Islet of Langerhans (tissue), 1 donor: ENCODE measurements around the gene GPR21.

ENCODE experiments used
- FAIRE-seq: peaks from one replicate; lab custom pipeline; 2011; peaks lifted over from hg19 to GRCh38; lab: Jason Lieb, UNC

Gene GPR21

GRCh38 chr9:123033352-123033751, at the start of gene GPR21:
Gene GPR21, plus strand, starts transcription at chr9:123033667. Its CDS starts 900 bp downstream, at chr9:123034567.
- FAIRE-seq = no peak

DNA sequence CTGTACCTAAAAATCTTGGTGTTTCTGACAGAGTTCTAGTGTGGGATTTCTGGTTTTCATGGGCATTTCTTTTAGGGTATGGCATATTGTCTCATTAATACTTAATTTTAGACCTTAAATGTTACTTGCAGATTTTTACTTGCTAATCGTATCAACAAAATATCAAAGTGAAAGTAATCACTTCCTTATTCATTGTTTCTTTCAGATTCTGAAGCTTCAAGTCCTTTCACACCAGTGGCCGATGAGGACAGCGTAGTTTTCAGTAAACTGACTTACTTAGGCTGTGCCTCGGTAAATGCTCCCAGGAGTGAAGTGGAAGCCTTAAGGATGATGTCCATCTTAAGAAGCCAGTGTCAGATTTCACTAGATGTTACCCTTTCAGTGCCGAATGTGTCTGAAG, 47.5 kb upstream of the GPR21 start:
- no peak for FAIRE-seq

GRCh38 chr9:122988141-122988540, 45.3 kb upstream of the GPR21 start:
- no peak for FAIRE-seq

- FAIRE-seq = no peak
These were observed 44.4 kb upstream of the GPR21 start for GRCh38 chr9:122988920-122989621.

DNA sequence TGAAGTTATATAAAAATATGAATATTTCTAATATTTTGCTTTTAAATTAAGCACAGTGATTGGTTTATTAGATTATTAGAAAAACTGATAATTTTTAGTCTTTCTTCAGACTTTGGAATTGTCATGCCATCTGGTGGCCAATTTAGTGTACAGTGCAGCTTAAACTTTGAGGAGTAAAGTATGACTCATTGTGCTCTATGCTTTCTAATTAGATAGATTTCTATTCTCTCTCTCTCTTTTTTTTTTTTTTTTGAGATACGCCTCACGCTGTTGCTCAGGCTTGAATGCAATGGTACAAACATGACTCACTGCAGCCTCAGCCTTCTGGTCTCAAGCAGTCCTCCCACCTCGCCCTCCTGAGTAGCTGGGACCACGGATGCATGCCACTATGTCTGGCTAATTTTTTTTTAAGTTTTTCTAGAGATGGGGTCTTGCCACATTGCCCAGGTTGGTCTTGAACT, 42.1 kb upstream of the GPR21 start:
- peak; percentile 94 for FAIRE-seq

- FAIRE-seq = peak; percentile 65
These were observed 36.9 kb upstream of the GPR21 start for GRCh38 chr9:122996586-122996985.

GRCh38 chr9:122998448-122998847, 35.0 kb upstream of the GPR21 start:
- no peak for FAIRE-seq

GRCh38 chr9:123000371-123001068, 32.9 kb upstream of the GPR21 start:
- no peak for FAIRE-seq

DNA sequence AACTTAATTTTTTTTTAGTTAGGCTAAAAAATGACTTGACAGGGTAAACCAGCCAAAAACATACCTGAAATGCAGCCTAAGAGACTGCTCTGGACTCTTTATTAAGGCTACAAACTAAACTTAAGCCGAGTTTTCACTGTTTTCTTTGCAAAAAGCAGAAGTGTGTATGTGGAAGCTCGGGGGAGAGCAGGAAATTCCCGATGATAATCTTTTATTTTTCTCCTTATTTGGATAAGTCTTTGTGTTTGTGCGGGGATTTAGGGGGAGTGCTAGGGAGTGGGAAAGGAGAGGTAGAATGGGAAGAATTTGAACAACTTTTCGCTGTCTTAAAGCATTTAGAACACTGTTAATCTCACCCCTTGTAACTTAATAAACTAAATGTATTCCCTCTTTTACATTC, 30.7 kb upstream of the GPR21 start:
- no peak for FAIRE-seq

DNA sequence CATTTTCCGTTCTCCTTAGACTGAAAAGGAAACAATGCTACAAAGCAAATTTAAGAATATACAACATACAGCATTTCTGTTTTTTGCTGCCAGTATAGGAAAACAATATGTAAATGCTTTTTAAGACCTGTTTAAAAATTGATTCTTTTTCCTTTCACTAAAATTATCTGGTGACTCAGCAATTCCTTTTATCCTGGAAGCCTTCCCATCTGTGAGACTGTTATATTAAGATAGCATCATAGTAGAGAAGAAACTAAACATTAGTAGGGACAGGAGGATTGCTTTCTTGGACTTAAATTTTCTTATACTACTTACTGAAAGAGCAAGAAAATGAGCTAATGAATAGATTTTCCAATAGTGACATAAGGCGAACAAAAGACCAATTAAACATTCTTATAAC, 30.0 kb upstream of the GPR21 start:
- FAIRE-seq = no peak

DNA sequence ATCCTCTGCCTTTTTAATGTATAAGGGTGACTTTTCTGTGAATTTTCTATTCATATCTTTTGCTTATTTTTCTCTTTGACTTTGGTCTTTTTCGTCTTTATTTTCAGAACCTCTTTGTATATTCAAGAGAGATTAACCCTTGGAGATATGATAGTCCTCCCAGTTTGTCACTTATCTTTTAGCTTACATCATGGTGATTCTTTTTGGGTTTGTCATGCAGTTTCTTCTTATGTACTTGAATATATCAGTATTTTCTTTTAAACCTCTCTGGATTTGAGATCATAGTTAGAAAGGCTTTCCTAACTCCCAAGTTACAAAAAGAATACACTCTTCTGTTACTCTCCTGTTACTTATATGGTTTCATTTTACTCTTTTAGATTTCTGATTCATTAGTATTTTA, 27.5 kb upstream of the GPR21 start:
- no peak for FAIRE-seq

GRCh38 chr9:123007269-123007668, 26.2 kb upstream of the GPR21 start:
- FAIRE-seq = no peak

DNA sequence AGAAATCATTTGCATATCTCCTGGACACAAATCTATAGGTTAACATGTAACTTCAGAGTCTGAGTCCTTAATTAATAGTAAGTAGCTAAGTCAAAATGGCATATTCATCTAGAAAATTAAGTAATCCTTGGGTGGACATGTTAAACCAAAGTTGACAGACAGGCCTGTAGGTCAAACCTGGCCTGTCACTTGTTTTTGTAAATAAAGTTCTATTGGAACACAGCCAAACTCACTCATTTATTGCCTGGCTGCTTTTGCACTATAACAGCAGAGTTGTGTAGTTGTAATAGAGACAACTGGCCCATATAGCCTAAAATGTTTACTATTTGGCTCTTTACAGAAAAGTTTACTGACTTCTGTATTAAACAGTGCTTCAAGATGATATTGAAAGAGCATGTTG, 24.6 kb upstream of the GPR21 start:
- no peak for FAIRE-seq

DNA sequence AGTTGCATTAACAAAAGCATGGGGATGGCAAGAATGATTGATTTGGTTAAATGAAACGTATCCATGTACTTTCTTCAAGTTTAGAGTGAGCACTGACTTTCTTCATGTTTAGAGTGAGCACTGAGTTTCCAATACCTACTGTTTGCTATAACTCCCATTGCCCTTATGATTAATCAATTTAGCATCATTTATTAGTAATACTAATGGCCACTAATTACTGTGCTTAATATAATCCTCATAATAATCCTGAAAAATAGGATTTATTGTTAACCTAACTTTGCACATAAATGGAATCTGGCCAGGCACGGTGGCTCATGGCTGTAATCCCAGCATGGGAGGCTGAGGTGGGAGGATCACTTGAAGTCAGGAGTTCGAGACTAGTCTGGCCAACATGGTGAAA, 22.1 kb upstream of the GPR21 start:
- no peak for FAIRE-seq

DNA sequence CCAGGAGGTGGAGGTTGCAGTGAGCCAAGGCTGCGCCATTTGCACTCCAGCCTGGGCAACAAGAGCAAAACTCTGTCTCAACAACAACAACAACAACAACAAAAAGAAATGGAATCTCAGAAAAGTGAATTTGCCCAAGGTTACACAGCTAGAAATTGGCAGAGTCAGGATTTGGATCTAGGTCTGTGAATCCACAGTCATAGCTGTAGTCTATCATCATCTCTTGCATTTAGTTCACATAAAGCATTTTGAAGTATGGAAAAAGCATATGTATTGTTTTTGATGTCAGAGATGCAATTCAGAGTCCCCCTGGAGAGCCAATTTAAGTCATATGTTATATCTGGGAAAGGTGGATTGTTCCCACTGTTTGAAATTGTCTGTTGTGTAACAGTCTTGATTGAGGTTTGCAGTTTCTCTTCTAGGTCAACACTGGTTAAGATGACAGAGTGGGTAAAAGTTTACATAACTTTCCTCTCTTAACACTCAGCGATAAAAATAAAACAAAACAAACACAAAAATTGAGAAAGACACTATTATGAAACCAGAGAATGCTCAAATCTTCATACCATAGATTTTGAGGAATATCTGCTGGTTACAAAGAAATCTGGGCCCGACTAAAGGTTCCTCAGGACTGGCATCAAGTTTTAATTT, 21.5 kb upstream of the GPR21 start:
- FAIRE-seq = no peak

DNA sequence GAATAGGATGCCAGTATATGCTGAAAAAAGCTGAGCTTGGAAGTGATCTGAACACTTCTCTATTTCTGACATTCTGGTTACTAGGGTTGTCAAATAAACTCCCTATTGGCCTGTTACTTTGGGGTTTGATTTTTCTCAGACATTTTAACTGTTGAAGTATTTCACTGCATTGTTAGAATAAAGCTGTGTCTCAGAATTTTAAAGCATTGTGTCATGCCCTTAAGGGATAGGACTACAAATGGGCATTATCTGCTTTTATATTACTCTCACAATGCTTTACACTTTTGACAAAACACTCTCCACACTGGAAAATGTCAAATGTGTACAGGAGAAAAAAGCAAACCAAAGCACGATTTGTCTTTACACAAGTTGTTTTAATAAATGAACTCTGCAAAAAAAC, 16.8 kb upstream of the GPR21 start:
- no peak for FAIRE-seq

DNA sequence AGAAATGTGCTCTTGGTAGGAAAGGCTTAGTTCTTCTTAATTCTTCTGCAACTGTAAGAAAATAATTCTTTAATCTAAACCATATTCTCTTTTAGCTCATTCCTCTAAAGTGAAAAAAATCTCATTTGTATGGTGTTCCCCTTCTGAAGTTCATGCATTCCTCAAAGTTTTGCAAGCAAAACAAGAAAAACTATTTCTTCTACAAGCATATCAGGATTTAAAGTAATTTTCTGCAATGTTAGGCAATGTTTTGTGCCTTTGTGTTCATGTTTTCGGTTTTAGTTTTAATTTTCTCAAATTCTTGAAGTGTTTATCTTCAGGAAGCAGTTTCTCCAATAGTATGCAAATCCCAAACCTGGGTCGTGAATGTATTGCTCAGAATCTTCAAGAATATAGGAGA, 12.7 kb upstream of the GPR21 start:
- FAIRE-seq = no peak

DNA sequence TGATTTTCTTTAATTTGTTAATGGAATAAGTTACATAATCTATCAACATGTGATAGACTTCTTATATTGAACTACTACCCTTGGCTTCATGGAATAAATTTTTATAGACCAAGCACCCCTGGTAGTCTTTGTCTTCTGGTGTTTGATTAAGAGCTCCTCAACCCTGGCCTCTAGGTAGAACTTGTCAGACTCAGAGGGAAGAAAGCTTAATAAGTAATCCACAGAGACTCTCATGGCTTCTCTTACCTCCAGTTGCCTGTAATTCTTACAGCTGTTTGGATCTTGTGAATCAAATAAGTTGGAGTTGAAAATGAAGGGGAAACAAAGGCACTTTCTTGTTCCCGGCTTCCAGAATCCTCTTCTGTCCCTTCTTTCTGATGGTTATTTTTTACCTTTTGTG, 7.0 kb upstream of the GPR21 start:
- no peak for FAIRE-seq

DNA sequence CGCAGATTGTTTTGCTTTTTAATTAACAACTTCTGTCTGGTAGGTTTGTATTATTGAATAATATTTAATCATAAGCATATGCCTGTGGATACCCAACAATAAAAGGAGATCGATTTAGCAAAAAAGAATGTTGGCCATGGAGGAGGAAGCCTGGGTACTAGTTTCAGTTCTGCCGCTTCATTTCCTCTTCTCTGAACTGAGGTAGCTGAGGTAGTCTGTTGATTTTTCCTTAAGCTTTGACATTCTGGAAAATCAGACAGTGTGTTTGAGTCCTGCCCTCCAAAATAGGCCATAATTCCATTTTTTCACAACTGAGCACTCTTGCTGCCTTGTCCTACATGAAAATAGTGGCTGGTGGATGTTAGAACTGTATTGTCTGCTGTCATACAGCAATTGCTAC, 6.0 kb upstream of the GPR21 start:
- FAIRE-seq = peak; percentile 33

DNA sequence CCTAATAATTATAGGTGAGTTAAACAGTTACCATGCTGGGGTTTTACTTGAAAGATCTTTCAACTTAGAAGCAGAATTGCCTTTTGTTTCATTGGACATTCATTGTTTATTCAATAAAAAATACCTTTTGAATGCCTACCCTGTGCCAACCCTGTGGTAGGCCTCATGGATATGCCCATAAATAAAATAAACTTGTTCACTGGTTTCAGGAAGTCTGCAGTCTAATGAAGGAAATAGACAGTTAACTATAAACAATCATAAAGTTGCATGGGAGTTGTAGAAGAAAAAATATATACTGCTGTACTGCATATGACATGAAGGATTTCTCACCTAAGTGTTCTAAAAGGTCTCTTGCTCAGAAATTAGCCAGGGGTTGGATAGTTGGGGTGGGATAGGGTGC, 5.3 kb upstream of the GPR21 start:
- no peak for FAIRE-seq

DNA sequence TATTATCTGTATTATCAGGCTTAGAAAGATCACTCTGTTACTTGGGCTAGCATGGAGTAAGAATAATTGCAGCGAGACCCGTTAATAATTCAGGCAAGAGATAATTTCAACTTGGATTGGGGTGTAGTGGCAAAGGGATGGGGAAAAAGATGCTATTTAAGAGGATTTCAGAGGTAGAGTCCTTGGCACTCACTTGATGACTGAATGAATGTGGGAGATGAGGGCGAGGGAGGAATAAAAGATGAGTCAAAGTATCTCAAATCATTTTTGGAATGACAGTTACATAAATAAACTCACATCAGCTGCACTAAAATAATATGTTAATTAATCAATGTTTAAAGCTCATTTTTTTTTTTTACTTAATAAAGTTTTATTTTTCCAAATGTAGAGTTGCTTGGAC, 4.5 kb upstream of the GPR21 start:
- no peak for FAIRE-seq

DNA sequence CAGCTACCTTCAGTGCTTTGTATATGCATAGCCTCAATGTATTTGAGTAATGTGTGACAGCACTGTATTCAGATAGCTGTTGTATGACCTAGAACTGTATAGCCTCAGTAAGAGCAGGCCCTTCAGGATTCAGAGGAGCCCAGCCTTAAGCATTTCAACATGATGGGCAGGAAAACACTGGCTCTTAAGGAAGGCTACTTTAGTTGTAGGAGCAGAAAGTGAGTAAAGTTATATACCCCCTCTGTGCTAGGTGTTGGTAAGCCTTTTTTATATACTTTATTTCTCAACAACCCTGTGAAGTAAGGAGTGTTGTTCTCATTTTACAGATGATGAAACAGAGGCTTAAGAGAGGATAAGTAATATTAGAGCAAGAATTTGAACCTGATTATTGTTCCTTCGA, 1.5 kb upstream of the GPR21 start:
- FAIRE-seq = no peak

- FAIRE-seq = no peak
These were observed 566 bp downstream of the GPR21 start for GRCh38 chr9:123033864-123034601.
